Transverse colon (tissue), 4 donors: ENCODE data around the gene TOP2B. TPM values are rescaled to one million over a fixed set of nuclear protein-coding genes. Genes with fewer than 3 reads are reported as not detected.

Source experiments
- DNase-seq: peaks from one replicate; pipeline ENCODE4 v3.0.0-alpha.2; 2019
- H3K27ac ChIP-seq, 4 donors: fragments of 200-600 bp; sonication (generic); 2 replicates each; pipeline ENCODE4 v1.5.1; 2016 to 2018; ENCODE audit warnings: inconsistent platforms in 4 of 4
- H3K27me3 ChIP-seq: fragments of 200-600 bp; sonication (generic); 2 replicates; pipeline ENCODE4 v1.5.1; 2017; ENCODE audit warnings: inconsistent platforms
- H3K36me3 ChIP-seq, 4 donors: fragments of 200-600 bp; sonication (generic); 2 replicates each; pipeline ENCODE4 v1.5.1; 2017 to 2019; ENCODE audit warnings: inconsistent platforms in 4 of 4
- H3K4me1 ChIP-seq, 4 donors: fragments of 200-600 bp; sonication (generic); 2 replicates each; pipeline ENCODE4 v1.5.1; 2017 to 2020; ENCODE audit warnings: inconsistent platforms in 4 of 4
- H3K4me3 ChIP-seq, 4 donors: fragments of 200-600 bp; sonication (generic); 1 replicate in 1 of 4; 2 replicates in 3 of 4; pipeline versions ENCODE4 v1.5.1 to v1.6.1; 2017 to 2019; ENCODE audit warnings: inconsistent platforms in 4 of 4
- H3K9me3 ChIP-seq, 2 donors: fragments of 200-600 bp; sonication (generic); 2 replicates each; pipeline ENCODE4 v1.5.1; 2017 to 2019; ENCODE audit warnings: inconsistent platforms in 2 of 2
- CTCF ChIP-seq, 5 experiments: fragments of 200-600 bp in 3 of 5; fragments of 450-650 bp in 2 of 5; sonication (generic) in 3 of 5; IDR thresholded peaks; 1 replicate in 2 of 5; 2 replicates in 3 of 5; pipeline ENCODE4 v1.5.1; 2016 to 2017; ENCODE audit warnings: antibody characterized with exemption in 5 of 5, inconsistent platforms in 3 of 5, mild to moderate bottlenecking in 2 of 5, moderate library complexity in 1 of 5
- EP300 ChIP-seq: sonication (generic); formaldehyde crosslinking; IDR thresholded peaks from one replicate; pipeline ENCODE4 v1.6.1; 2017; ENCODE audit warnings: antibody characterized with exemption, low read depth
- POLR2A ChIP-seq: fragments of 450-650 bp; IDR thresholded peaks from one replicate; pipeline ENCODE4 v1.6.1; 2016; ENCODE audit warnings: antibody characterized with exemption, mild to moderate bottlenecking, moderate library complexity
- POLR2AphosphoS5 ChIP-seq, 3 donors: sonication (generic); formaldehyde crosslinking; IDR thresholded peaks; one replicate each; pipeline ENCODE4 v1.6.1; 2016; ENCODE audit warnings: antibody characterized with exemption in 3 of 3
- WGBS, 2 donors: methylation state at CpG; one replicate each; pipeline ENCODE4 v1.1.5; 2018; ENCODE audit warnings: low coverage in 1 of 2; 5-methylcytosine and 5-hydroxymethylcytosine counted together
- in situ Hi-C, 4 donors: fragments of 200-750 bp; cut with MboI; loops; one replicate each; pipeline versions ENCODE4 v1.15.0 to v1.15.1; 2017; ENCODE audit warnings: low sequenced_read_pairs in 3 of 4, low pct_ligation_motif_present in 1 of 4, low pct_unique_long_range_greater_than_20kb in 1 of 4
- intact Hi-C: fragments of 100-400 bp; cut with DNase I; formaldehyde crosslinking; loops from one replicate; pipeline ENCODE4 v1.15.1; 2023; ENCODE audit warnings: low total_unique reads
- total RNA-seq, 4 donors: library from RNA; depleted of rRNA; stranded (reverse); fragments of >200 nt; gene quantifications; one replicate each; pipeline ENCODE4 v1.1.0, GENCODE V29; 2016

TOP2B gene
- total RNA-seq, 4 donors from 2014 or later, result 37.4 to 104 (median 71.5) TPM

GRCh38 chr3:25585361-25586166, 79.1 kb downstream of the TOP2B start:
- in situ Hi-C loops, result loop anchor here (25.0 kb wide), 4 partner anchors 573 to 823 kb away; no protein-coding TSS in a partner anchor
- H3K9me3 ChIP-seq, result no peaks in the 10 kb centered on the region

GRCh38 chr3:25584011-25584789, 80.5 kb downstream of the TOP2B start:
- intact Hi-C loops, result loop anchor here (10.0 kb wide), 1 partner anchor 809 kb away; no protein-coding TSS in a partner anchor
- H3K27me3 ChIP-seq, result no peaks in the 10 kb centered on the region
- H3K4me1 ChIP-seq, result no peaks in the 10 kb centered on the region
- no peak for TF ChIP-seq POLR2A
- no peak for TF ChIP-seq EP300
- no peak for TF ChIP-seq POLR2AphosphoS5 (IDR thresholded peaks at IDR 0.05)
- TF ChIP-seq CTCF (IDR thresholded peaks at IDR 0.05), result no peak
- in situ Hi-C loops, result loop anchor here (25.0 kb wide), 4 partner anchors 572 to 822 kb away; no protein-coding TSS in a partner anchor
- H3K4me3 ChIP-seq, result no peak overlapping the region
- no peaks in the 10 kb centered on the region for H3K9me3 ChIP-seq
- no peaks in the 10 kb centered on the region for H3K36me3 ChIP-seq
- 86 to 91% methylated on average over 10 to 17 of the region's 17 CpGs for WGBS, 2 donors
- no peak overlapping the region for H3K27ac ChIP-seq
- DNase-seq, result no peak

More at GRCh38 chr3:25585361-25586166, 79.1 kb downstream of the TOP2B start:
- no peaks in the 10 kb centered on the region for H3K4me1 ChIP-seq
- 85 to 86% methylated on average over 7 to 14 of the region's 14 CpGs for WGBS, 2 donors
- DNase-seq, result no peak
- no peak for TF ChIP-seq EP300
- no peak for TF ChIP-seq CTCF (IDR thresholded peaks at IDR 0.05)
- no peak for TF ChIP-seq POLR2A
- TF ChIP-seq POLR2AphosphoS5 (IDR thresholded peaks at IDR 0.05), result no peak
- H3K36me3 ChIP-seq, result no peaks in the 10 kb centered on the region
- H3K27me3 ChIP-seq, result no peaks in the 10 kb centered on the region
- intact Hi-C loops, result loop anchor here (10.0 kb wide), 1 partner anchor 811 kb away; no protein-coding TSS in a partner anchor
- H3K27ac ChIP-seq, result no peak overlapping the region
- H3K4me3 ChIP-seq, result no peak overlapping the region

- no peak overlapping the region for H3K27ac ChIP-seq
- DNase-seq, result no peak
- H3K4me1 ChIP-seq, result no peaks in the 10 kb centered on the region
- H3K36me3 ChIP-seq, result no peaks in the 10 kb centered on the region
- in situ Hi-C loops, result loop anchor here (25.0 kb wide), 4 partner anchors 571 to 821 kb away; no protein-coding TSS in a partner anchor
- H3K27me3 ChIP-seq, result no peaks in the 10 kb centered on the region
- no peaks in the 10 kb centered on the region for H3K9me3 ChIP-seq
- intact Hi-C loops, result loop anchor here (10.0 kb wide), 1 partner anchor 809 kb away; no protein-coding TSS in a partner anchor
- H3K4me3 ChIP-seq, result no peak overlapping the region
- WGBS, 2 donors, result 92 to 94% methylated on average over 5 to 10 of the region's 10 CpGs
- TF ChIP-seq POLR2A (no peak), EP300 (no peak), POLR2AphosphoS5 (IDR thresholded peaks at IDR 0.05) (no peak)
Observed at GRCh38 chr3:25583343-25583742, 81.4 kb downstream of the TOP2B start.

GRCh38 chr3:25582242-25582641, 82.5 kb downstream of the TOP2B start:
- in situ Hi-C loops, result loop anchor here (25.0 kb wide), 4 partner anchors 570 to 820 kb away; no protein-coding TSS in a partner anchor
- Histone ChIP-seq H3K27ac (no peak overlapping the region), H3K4me1 (no peaks in the 10 kb centered on the region), H3K9me3 (no peaks in the 10 kb centered on the region), H3K36me3 (no peaks in the 10 kb centered on the region), H3K27me3 (no peaks in the 10 kb centered on the region), H3K4me3 (no peak overlapping the region)
- DNase-seq, result no peak
- 62 to 92% methylated on average over 2 of the region's 2 CpGs for WGBS, 2 donors
- intact Hi-C loops, result loop anchor here (10.0 kb wide), 1 partner anchor 807 kb away; no protein-coding TSS in a partner anchor
- no peak for TF ChIP-seq CTCF (IDR thresholded peaks at IDR 0.05)
- TF ChIP-seq POLR2A, result no peak
- TF ChIP-seq EP300, result no peak
- TF ChIP-seq POLR2AphosphoS5 (IDR thresholded peaks at IDR 0.05), result no peak
